A549 (cell line): ENCODE data around the gene ACSS3.

Experiments used
- CEBPB ChIP-seq, 2 experiments: fragments of >200 bp in 1 of 2; sonication (Bioruptor Twin) in 1 of 2; formaldehyde crosslinking in 1 of 2; IDR thresholded peaks; 2 replicates each; pipeline ENCODE4 v1.6.1; 2012 to 2016
- CHD2 ChIP-seq: fragments of 150-350 bp; IDR thresholded peaks from 2 replicates; pipeline ENCODE4 v1.6.1; 2014; ENCODE audit warnings: low read length; ENCODE audit not compliant: partially characterized antibody
- EHF ChIP-seq: fragments of 250-450 bp; sonication (Bioruptor Pico); IDR thresholded peaks from 2 replicates; pipeline ENCODE4 v1.5.0; 2020; ENCODE audit warnings: mild to moderate bottlenecking
- JUNB ChIP-seq: fragments of >200 bp; sonication (Bioruptor Twin); formaldehyde crosslinking; IDR thresholded peaks from 2 replicates; pipeline ENCODE4 v1.6.1; 2016
- KDM5A ChIP-seq: fragments of 200-600 bp; sonication (generic); IDR thresholded peaks from 2 replicates; pipeline ENCODE4 v1.6.1; 2016; ENCODE audit warnings: antibody characterized with exemption, mild to moderate bottlenecking
- ZSCAN20 ChIP-seq: fragments of 250-450 bp; sonication (Bioruptor Pico); IDR thresholded peaks from 2 replicates; pipeline ENCODE4 v1.8.0; 2022; ENCODE audit warnings: mild to moderate bottlenecking, moderate library complexity
- TF ChIP-seq, protein P1 (sequence below): fragments of >200 bp; sonication (Bioruptor Twin); formaldehyde crosslinking; IDR thresholded peaks from 3 replicates; pipeline ENCODE4 v1.5.1; 2016

DNA sequence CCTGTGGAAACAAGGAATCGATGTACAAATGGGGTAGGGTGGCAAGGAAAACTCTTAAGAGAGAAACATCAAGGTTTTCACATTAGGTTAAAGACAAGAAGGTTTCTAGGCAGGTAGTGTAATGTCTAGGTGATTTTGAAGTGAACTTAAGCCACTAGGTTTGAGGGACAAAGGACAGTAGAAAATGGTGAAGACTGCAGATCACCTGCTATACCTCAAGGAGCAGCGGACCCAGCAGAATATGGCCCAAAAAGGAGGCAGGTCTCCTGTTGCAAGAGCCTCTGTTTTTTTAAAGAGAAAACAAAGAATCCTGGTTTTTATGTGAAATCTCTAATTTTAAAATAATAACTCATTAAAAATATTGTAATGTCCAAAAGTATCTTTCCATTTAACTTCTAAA is 178.1 kb downstream of the ACSS3 start:
- TF ChIP-seq ZSCAN20 (CRISPR knock-in tag) (no peak), CHD2 (no peak), JUNB (no peak), KDM5A (no peak), CEBPB (IDR thresholded peaks at IDR 0.05) (no peak), EHF (no peak)
- TF ChIP-seq, protein P1, sequence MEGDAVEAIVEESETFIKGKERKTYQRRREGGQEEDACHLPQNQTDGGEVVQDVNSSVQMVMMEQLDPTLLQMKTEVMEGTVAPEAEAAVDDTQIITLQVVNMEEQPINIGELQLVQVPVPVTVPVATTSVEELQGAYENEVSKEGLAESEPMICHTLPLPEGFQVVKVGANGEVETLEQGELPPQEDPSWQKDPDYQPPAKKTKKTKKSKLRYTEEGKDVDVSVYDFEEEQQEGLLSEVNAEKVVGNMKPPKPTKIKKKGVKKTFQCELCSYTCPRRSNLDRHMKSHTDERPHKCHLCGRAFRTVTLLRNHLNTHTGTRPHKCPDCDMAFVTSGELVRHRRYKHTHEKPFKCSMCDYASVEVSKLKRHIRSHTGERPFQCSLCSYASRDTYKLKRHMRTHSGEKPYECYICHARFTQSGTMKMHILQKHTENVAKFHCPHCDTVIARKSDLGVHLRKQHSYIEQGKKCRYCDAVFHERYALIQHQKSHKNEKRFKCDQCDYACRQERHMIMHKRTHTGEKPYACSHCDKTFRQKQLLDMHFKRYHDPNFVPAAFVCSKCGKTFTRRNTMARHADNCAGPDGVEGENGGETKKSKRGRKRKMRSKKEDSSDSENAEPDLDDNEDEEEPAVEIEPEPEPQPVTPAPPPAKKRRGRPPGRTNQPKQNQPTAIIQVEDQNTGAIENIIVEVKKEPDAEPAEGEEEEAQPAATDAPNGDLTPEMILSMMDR: no peak
